BLaER1 treated with 17β-estradiol and CSF1 and Interleukin-3, amounts not matched to agents 10 nM and 100 nM (cell line): Measurements from ENCODE around the gene MSS51.
"Not testable (repeated sequence)": the region's sequence is repeated elsewhere in the genome, so short reads cannot be mapped to it uniquely, and the experiment has no call there.

Experiments
- H3K27ac ChIP-seq, 11 experiments: shearing (Covaris generic); formaldehyde crosslinking; 2 replicates each; pipeline ENCODE4 v1.8.1; 2022
- H3K27me3 ChIP-seq, 11 experiments: shearing (Covaris generic); formaldehyde crosslinking; 2 replicates each; pipeline ENCODE4 v1.8.1; 2022
- H3K36me3 ChIP-seq, 11 experiments: shearing (Covaris generic); formaldehyde crosslinking; 2 replicates each; pipeline ENCODE4 v1.8.1; 2022
- H3K4me1 ChIP-seq, 10 experiments: shearing (Covaris generic); formaldehyde crosslinking; 2 replicates each; pipeline ENCODE4 v1.8.1; 2022
- H3K4me2 ChIP-seq, 11 experiments: shearing (Covaris generic); formaldehyde crosslinking; 2 replicates each; pipeline ENCODE4 v1.8.1; 2022
- H3K4me3 ChIP-seq, 10 experiments: shearing (Covaris generic); formaldehyde crosslinking; 2 replicates each; pipeline ENCODE4 v1.8.1; 2022
- H3K9ac ChIP-seq, 11 experiments: shearing (Covaris generic); formaldehyde crosslinking; 2 replicates each; pipeline ENCODE4 v1.8.1; 2022
- H3K9me3 ChIP-seq, 11 experiments: shearing (Covaris generic); formaldehyde crosslinking; replicated peaks in 1 of 11; 2 replicates each; pipeline ENCODE4 v1.8.1; 2022
- H4K20me1 ChIP-seq, 11 experiments: shearing (Covaris generic); formaldehyde crosslinking; 2 replicates each; pipeline ENCODE4 v1.8.1; 2022
- Cebpa-rat ChIP-seq, 11 experiments: shearing (Covaris generic); IDR thresholded peaks; 2 replicates each; pipeline ENCODE4 v1.8.1; 2022

MSS51 gene

GRCh38 chr10:73408978-73409521 lies 24.3 kb downstream of the MSS51 start:
- peak overlapping the region in 4 of 11 experiments; percentile 15 to 38 (median 28); a peak in 5 of 22 replicates for H3K4me2 ChIP-seq
- no peak overlapping the region for H3K9ac ChIP-seq
- peaks cover 12 to 42% (median 29%) of the 10 kb centered on the region in 11 experiments; a peak in 20 of 22 replicates for H3K36me3 ChIP-seq
- no peak overlapping the region for H3K4me3 ChIP-seq
- H3K27me3 ChIP-seq, result no peaks in the 10 kb centered on the region
- no peak for TF ChIP-seq Cebpa-rat (IDR thresholded peaks at IDR 0.05)
- peaks cover 10 to 42% (median 17%) of the 10 kb centered on the region in 10 experiments for H3K4me1 ChIP-seq
- H4K20me1 ChIP-seq, result peaks cover 40 to 90% (median 75%) of the 10 kb centered on the region in 11 experiments
- H3K9me3 ChIP-seq, result 0 out of 22 replicates have a peak, but pooled peaks cover 0 to 3% (median 0%) of the 10 kb centered on the region in 11 experiments
- no peak overlapping the region for H3K27ac ChIP-seq

GRCh38 chr10:73408061-73408460 lies 25.3 kb downstream of the MSS51 start:
- H3K4me2 ChIP-seq, result no peak overlapping the region
- no peak overlapping the region for H3K4me3 ChIP-seq
- TF ChIP-seq Cebpa-rat (IDR thresholded peaks at IDR 0.05), result no peak
- no peaks in the 10 kb centered on the region for H3K27me3 ChIP-seq
- H3K4me1 ChIP-seq, result peaks cover 7 to 41% (median 15%) of the 10 kb centered on the region in 10 experiments
- no peak overlapping the region for H3K9ac ChIP-seq
- peaks cover 45 to 99% (median 85%) of the 10 kb centered on the region in 11 experiments for H4K20me1 ChIP-seq
- no peak overlapping the region for H3K27ac ChIP-seq
- H3K36me3 ChIP-seq, result peaks cover 12 to 50% (median 30%) of the 10 kb centered on the region in 11 experiments; a peak in 20 of 22 replicates
- H3K9me3 ChIP-seq, result 0 out of 22 replicates have a peak, but pooled peaks cover 0 to 3% (median 0%) of the 10 kb centered on the region in 11 experiments

- H3K4me3 ChIP-seq, result no peak overlapping the region
- H3K36me3 ChIP-seq, result peaks cover 12 to 52% (median 32%) of the 10 kb centered on the region in 11 experiments; a peak in 20 of 22 replicates
- H3K27ac ChIP-seq, result no peak overlapping the region
- no peaks in the 10 kb centered on the region for H3K27me3 ChIP-seq
- 0 out of 22 replicates have a peak, but pooled peaks cover 0 to 3% (median 0%) of the 10 kb centered on the region in 11 experiments for H3K9me3 ChIP-seq
- no peak overlapping the region for H3K9ac ChIP-seq
- peaks cover 2 to 35% (median 9%) of the 10 kb centered on the region in 10 experiments for H3K4me1 ChIP-seq
- H4K20me1 ChIP-seq, result peaks cover 45 to 99% (median 91%) of the 10 kb centered on the region in 11 experiments
- no peak for TF ChIP-seq Cebpa-rat (IDR thresholded peaks at IDR 0.05)
- H3K4me2 ChIP-seq, result no peak overlapping the region
Observed at GRCh38 chr10:73407495-73407894, 25.9 kb downstream of the MSS51 start.

GRCh38 chr10:73406846-73407245 lies 26.5 kb downstream of the MSS51 start:
- Histone ChIP-seq H3K4me1 (peaks cover 0 to 29% (median 2%) of the 10 kb centered on the region in 10 experiments; a peak in 14 of 20 replicates), H3K4me3 (no peak overlapping the region), H3K27me3 (no peaks in the 10 kb centered on the region), H3K4me2 (no peak overlapping the region), H3K36me3 (peaks cover 12 to 52% (median 36%) of the 10 kb centered on the region in 11 experiments; a peak in 20 of 22 replicates), H3K9me3 (0 out of 22 replicates have a peak, but pooled peaks cover 0 to 3% (median 0%) of the 10 kb centered on the region in 11 experiments), H4K20me1 (peaks cover 45 to 99% (median 97%) of the 10 kb centered on the region in 11 experiments), H3K27ac (no peak overlapping the region), H3K9ac (no peak overlapping the region)
- TF ChIP-seq Cebpa-rat (IDR thresholded peaks at IDR 0.05), result no peak

- no peak overlapping the region for H3K9ac ChIP-seq
- peaks cover 50 to 100% (median 99%) of the 10 kb centered on the region in 11 experiments for H4K20me1 ChIP-seq
- H3K27ac ChIP-seq, result no peak overlapping the region
- H3K4me3 ChIP-seq, result no peak overlapping the region
- no peak overlapping the region for H3K4me2 ChIP-seq
- TF ChIP-seq Cebpa-rat (IDR thresholded peaks at IDR 0.05), result no peak
- peaks cover 16 to 52% (median 26%) of the 10 kb centered on the region in 11 experiments; a peak in 20 of 22 replicates for H3K36me3 ChIP-seq
- peaks cover 0 to 20% (median 0%) of the 10 kb centered on the region in 10 experiments; a peak in 7 of 20 replicates for H3K4me1 ChIP-seq
- no peaks in the 10 kb centered on the region for H3K9me3 ChIP-seq
- H3K27me3 ChIP-seq, result no peaks in the 10 kb centered on the region
Observed at GRCh38 chr10:73405556-73405955, 27.8 kb downstream of the MSS51 start.

GRCh38 chr10:73404690-73405089 lies 28.7 kb downstream of the MSS51 start:
- Histone ChIP-seq H3K4me1 (peaks cover 0 to 13% (median 0%) of the 10 kb centered on the region in 10 experiments; a peak in 8 of 20 replicates), H3K9me3 (no peaks in the 10 kb centered on the region), H3K36me3 (peaks cover 17 to 57% (median 31%) of the 10 kb centered on the region in 11 experiments; a peak in 21 of 22 replicates), H3K4me2 (no peak overlapping the region), H3K9ac (no peak overlapping the region), H3K27ac (no peak overlapping the region), H4K20me1 (peaks cover 54 to 100% (median 99%) of the 10 kb centered on the region in 11 experiments), H3K4me3 (no peak overlapping the region), H3K27me3 (no peaks in the 10 kb centered on the region)
- TF ChIP-seq Cebpa-rat (IDR thresholded peaks at IDR 0.05), result no peak

- no peak for TF ChIP-seq Cebpa-rat (IDR thresholded peaks at IDR 0.05)
- Histone ChIP-seq H3K9ac (no peak overlapping the region), H3K4me2 (no peak overlapping the region), H3K9me3 (no peaks in the 10 kb centered on the region), H3K4me1 (no peaks in the 10 kb centered on the region; a peak in 2 of 20 replicates), H4K20me1 (peaks cover 33 to 95% (median 87%) of the 10 kb centered on the region in 11 experiments; a peak in 20 of 22 replicates), H3K4me3 (no peak overlapping the region), H3K36me3 (peaks cover 32 to 71% (median 46%) of the 10 kb centered on the region in 11 experiments), H3K27ac (no peak overlapping the region), H3K27me3 (no peaks in the 10 kb centered on the region)
Observed at GRCh38 chr10:73401636-73402035, 31.7 kb downstream of the MSS51 start.

- no peak overlapping the region for H3K4me3 ChIP-seq
- no peaks in the 10 kb centered on the region; a peak in 1 of 20 replicates for H3K4me1 ChIP-seq
- TF ChIP-seq Cebpa-rat (IDR thresholded peaks at IDR 0.05), result no peak
Observed at GRCh38 chr10:73399063-73399462, 34.3 kb downstream of the MSS51 start.

GRCh38 chr10:73398024-73398423 lies 35.3 kb downstream of the MSS51 start:
- H3K36me3 ChIP-seq, result peaks cover 55 to 85% (median 67%) of the 10 kb centered on the region in 11 experiments
- H3K4me2 ChIP-seq, result no peak overlapping the region
- H3K4me3 ChIP-seq, result no peak overlapping the region
- no peak for TF ChIP-seq Cebpa-rat (IDR thresholded peaks at IDR 0.05)
- H3K27ac ChIP-seq, result no peak overlapping the region
- H3K9ac ChIP-seq, result no peak overlapping the region
- H3K4me1 ChIP-seq, result no peaks in the 10 kb centered on the region; a peak in 1 of 20 replicates
- H4K20me1 ChIP-seq, result peaks cover 13 to 66% (median 51%) of the 10 kb centered on the region in 11 experiments; a peak in 20 of 22 replicates
- peaks cover 0 to 18% (median 6%) of the 10 kb centered on the region in 11 experiments; a peak in 13 of 22 replicates for H3K9me3 ChIP-seq
- no peaks in the 10 kb centered on the region for H3K27me3 ChIP-seq

More at GRCh38 chr10:73399063-73399462, 34.3 kb downstream of the MSS51 start:
- no peak overlapping the region for H3K27ac ChIP-seq
- peaks cover 19 to 77% (median 61%) of the 10 kb centered on the region in 11 experiments; a peak in 20 of 22 replicates for H4K20me1 ChIP-seq
- H3K36me3 ChIP-seq, result peaks cover 53 to 85% (median 64%) of the 10 kb centered on the region in 11 experiments
- H3K9me3 ChIP-seq, result peaks cover 0 to 13% (median 0%) of the 10 kb centered on the region in 11 experiments; a peak in 8 of 22 replicates
- H3K9ac ChIP-seq, result no peak overlapping the region
- no peaks in the 10 kb centered on the region for H3K27me3 ChIP-seq
- no peak overlapping the region for H3K4me2 ChIP-seq

GRCh38 chr10:73394325-73394724 lies 39.0 kb downstream of the MSS51 start:
- not testable (repeated sequence) for H3K4me3 ChIP-seq
- H3K36me3 ChIP-seq, result peaks cover 66 to 82% (median 73%) of the 10 kb centered on the region in 11 experiments

More at GRCh38 chr10:73394325-73394724, 39.0 kb downstream of the MSS51 start:
- Histone ChIP-seq H4K20me1 (peaks cover 0 to 42% (median 24%) of the 10 kb centered on the region in 11 experiments; a peak in 18 of 22 replicates), H3K9me3 (peaks cover 0 to 18% (median 6%) of the 10 kb centered on the region in 11 experiments; a peak in 13 of 22 replicates)
- not testable (repeated sequence) for H3K27ac ChIP-seq, H3K4me1 ChIP-seq, H3K9ac ChIP-seq, H3K4me2 ChIP-seq, H3K27me3 ChIP-seq
